SK-MEL-5 (cell line): ENCODE results near the gene ARL8B. TPM values are rescaled to one million over a fixed set of nuclear protein-coding genes. Genes with fewer than 3 reads are reported as not detected.
"Not testable (repeated sequence)": the region's sequence is repeated elsewhere in the genome, so short reads cannot be mapped to it uniquely, and the experiment has no call there.

Experiments used
- DNase-seq: peaks from one replicate; pipeline ENCODE4 v3.0.0-alpha.2; 2016; ENCODE audit warnings: low read depth, low spot score
- in situ Hi-C: cut with HindIII; loops from 2 replicates; pipeline ENCODE4 v1.10.0; 2016; ENCODE audit warnings: low sequenced_read_pairs, high pct_unique_total_duplicates, low pct_unique_long_range_greater_than_20kb
- polyA plus RNA-seq, 2 experiments: library from polyadenylated mRNA; depleted of rRNA; stranded (reverse); fragments of >200 nt; gene quantifications; 2 replicates each; pipeline ENCODE4 v1.2.3, GENCODE V29; 2015
- total RNA-seq: library from RNA; depleted of rRNA; stranded (reverse); fragments of >200 nt; shearing (Covaris generic); gene quantifications from 2 replicates; pipeline ENCODE4 v1.2.3, GENCODE V29; 2014; rRNA removed

The ARL8B gene
- 90.9 and 100 TPM in 2 replicates for total RNA-seq
- polyA plus RNA-seq (2015; cell fraction: cytosol; rRNA removed), result 99.1 and 119 TPM in 2 replicates
- polyA plus RNA-seq (2015; cell fraction: nucleus; rRNA removed), result 62.3 and 82.2 TPM in 2 replicates

DNA sequence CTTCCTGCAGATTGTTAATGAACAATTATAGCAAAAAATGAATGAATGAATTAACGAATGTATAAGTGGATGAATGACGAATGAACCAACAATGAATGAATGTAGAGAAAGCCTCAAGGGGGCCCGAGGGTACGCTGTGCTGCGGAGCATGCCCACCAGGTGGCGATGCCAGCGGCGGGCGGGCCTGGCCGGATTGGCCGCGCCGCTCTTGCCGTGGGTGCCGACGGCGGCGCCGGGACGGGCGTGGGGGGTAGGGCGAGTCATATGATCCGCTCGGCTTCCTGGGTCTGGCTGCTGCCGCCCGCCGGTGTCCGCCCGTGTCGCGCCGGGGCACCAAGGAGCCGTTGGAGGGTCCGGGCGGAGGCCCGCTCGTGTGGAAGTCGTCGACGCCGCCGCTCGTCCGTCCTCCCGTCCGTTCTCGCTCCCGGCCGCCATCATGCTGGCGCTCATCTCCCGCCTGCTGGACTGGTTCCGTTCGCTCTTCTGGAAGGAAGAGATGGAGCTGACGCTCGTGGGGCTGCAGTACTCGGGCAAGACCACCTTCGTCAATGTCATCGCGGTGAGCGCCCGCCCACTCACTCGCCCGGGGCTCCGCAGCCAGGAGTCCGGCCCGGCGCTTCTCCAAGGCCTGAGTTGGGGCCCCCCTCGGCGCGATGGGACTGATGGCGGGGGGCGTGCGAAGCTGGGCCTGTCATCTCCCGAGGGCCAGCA is at the start of gene ARL8B:
ARL8B (plus strand) TSS at position 263 of the 711 bp plus-strand sequence; CDS start at position 437, 174 bp downstream.
- in situ Hi-C loops, result no loop called here
- peak; percentile 87 for DNase-seq

DNA sequence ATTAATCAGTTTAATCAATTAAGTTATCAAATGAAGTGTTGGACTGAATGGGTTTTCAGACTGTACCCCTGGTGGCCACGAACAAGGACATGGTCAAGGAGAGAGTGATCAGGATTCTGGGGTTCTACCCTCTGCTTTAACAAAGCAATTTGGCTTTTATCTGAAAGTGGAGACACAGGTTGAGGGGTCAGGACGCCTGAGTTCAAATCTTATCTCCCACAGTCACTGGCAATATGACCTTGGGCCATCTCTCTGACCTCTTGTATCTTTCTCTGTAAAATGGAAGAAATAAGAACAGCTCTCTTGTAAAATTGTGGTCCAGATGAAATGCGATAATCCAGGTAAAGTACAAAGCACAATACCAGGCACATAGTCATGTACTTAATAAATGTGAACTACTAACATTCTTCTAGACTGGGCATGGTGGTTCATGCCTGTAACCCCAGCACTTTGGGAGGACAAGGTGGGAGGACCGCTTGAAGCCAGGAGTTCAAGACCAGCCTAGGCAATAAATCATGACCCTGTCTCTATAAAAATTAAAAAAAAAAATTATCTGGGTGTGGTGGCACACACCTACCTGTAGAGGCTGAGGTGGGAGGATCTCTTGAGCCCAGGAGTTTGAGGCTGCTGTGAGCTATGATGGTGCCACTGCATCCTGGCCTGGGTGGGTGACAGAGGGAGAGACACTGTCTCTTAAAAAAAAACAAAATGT is 48.6 kb upstream of the ARL8B start:
- in situ Hi-C loops, result no loop called here
- no peak for DNase-seq

DNA sequence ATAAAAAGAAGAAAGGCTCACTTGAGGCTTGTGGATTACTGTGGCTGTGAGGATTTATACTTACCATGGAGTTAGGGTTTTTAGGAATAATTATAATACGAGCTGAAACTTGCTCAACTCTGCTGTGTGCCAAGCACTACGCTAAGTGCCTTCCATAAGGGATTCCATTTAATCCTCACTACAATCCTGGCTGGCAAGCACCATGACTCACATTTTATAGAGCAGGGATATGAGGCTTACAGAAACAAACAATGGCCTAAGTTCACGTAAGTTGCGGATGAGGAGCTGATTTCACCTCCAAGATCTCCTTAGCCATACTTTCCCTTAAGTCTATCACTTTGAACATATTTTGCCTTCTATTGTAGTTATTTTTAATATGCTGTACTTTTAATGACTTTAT is 43.9 kb upstream of the ARL8B start:
- no peak for DNase-seq
- in situ Hi-C loops, result no loop called here

DNA sequence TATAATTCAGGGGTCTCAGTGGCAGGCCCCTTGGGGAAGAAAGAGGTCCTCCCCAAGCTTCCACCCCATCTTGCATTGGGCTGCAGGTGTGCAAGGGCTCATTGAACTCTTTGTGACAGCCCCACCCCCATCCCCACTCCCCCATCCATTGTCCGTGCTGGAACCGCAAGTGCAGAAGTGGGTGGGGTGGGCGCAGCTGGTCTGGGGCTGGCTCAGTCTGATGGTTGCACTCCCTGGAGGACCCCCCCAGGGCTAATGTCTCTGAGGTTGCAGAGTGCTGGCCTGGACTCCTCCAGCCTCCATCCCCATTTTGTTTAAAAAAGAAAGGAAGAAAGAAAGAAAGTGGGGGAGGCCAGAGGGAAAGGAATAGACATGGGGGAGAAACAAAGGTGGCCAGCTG is 42.3 kb upstream of the ARL8B start:
- in situ Hi-C loops, result no loop called here
- no peak for DNase-seq

DNA sequence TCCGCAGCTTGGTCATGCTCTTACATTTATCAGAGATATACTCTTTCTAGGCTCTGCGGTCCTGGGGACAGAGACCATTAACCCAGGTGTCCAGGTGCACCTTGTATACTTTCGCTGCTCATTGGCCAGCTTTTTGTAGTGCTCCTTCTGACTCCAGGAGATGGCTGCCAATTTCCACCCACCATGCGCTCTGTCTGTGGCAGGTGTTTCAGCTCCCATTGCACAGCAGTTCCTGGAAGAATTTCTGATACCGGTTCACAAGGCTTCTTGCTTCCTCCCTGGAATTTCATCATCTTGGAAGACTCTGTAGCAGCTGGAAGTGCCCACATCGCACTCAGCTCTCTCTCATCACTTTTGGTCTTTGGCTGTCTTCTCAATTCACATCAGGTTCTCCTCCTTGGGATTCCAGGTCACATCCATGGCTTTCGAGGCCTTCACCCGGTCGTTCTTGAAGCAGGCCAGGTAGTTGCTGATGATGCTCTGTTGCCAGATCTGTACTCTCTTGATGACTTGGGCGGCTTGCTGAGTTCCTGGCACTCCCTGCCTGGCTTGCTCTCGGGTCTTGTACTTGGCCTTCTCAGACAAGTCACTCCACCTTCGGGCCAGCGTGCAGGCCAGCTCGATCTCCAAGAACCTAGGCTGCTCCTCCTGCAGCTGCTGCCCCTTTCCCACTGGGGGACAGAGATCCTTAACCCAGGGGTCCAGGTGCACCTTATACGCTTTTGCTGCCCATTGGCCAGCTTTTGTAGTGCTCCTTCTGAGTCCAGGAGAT is 41.1 kb upstream of the ARL8B start:
- no peak for DNase-seq
- in situ Hi-C loops, result no loop called here

DNA sequence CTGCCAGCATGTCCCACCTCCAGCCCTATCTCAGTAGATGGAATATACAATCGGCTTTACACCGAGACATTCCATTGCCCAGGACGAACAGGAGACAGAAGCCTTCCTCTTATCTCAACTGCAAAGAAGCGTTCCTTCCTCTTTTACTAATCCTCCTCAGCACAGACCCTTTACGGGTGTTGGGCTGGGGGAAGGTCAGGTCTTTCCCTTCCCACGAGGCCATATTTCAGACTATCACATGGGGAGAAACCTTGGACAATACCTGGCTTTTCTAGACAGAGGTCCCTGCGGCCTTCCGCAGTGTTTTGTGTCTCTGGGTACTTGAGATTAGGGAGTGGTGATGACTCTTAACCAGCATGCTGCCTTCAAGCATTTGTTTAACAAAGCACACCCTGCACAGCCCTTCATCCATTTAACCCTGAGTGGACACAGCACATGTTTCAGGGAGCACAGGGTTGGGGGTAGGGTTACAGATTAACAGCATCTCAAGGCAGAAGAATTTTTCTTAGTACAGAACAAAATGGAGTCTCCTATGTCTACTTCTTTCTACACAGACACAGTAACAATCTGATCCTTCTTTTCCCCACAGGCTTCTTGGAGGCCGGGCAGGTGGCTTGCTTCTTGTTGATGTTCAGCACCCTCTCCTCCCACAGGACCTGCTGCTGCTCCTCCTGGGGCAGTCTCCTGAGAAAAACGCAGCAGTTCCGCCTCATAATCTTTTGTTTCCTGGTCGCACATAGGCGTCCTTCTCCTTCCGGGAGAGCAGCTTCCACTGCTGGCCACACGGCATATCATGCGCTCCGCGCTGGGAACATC is 39.9 kb upstream of the ARL8B start:
- DNase-seq, in situ Hi-C loops: not testable (repeated sequence)

DNA sequence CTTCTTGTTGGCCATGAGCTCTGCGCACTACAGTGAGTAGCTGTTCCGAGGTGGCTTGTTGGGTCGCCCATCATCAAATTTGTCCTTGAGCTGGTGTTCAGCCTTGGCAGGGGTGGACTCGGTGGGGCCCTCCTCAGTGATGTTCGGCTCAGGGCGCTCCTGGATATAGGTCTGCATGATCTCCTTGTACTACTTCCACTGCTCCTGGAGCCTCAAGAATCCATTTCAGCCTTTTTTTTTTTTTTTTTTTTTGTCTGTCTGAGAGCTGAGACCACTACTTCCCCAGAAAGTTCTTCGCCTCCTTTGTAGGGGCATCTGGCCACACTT is 39.3 kb upstream of the ARL8B start:
- in situ Hi-C loops, result no loop called here
- DNase-seq, result no peak

DNA sequence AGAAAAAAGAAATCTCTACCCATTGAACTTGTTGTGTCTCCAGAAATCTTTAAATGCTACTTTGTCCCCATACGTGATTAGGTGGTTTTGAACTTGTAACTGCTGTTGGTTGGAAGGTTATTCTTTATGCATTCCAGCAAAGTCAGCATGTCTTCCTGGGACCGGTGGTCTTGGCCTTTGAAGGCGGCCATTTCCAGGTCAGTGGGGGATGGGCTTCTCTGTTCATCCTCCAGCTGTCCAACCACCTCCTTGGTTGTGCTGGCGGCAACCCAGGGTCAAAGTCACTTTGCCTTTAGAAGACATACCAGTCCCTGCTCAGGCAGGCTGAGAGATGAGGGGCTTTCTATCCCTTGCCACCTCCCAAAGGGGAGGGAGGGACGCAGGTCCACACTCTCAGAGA is 37.9 kb upstream of the ARL8B start:
- DNase-seq, result no peak
- in situ Hi-C loops, result no loop called here

DNA sequence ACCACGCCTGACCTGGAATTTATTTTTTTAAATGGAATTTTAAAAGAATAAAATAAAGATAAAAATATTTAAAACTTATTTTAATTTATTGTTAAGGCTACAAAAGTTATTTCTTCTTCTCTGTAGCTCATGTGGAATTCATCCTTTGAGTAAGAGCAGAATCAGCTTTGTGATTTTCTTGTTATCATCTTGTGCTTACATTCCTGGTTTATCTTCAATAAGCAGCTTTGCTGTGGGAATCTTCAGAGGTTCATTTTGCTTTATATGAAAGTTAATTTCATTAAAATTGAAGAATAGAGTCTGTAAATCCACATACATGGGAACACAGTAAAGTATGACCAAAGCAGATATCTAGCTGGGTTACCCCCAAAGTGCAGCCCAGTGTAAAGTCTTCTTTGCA is 35.4 kb upstream of the ARL8B start:
- no peak for DNase-seq

DNA sequence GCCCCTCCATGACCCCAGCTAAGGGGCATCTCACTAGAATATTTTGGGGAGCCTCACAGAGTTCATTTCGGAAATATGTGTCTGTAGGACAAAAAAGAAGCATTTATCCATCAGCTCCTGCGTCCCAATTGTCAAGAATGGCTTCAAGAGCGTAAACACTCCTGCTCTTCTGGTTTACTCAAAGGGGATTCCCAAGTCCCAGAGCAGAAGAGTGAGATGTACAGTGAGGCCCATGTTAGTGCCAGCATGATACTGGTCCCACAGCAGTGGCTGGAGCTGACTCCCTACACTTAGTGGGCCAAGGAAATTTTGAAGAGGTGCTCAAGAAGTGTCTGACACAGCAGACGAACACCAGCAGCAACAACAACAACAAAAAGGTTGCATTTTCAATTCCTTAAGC is 34.9 kb upstream of the ARL8B start:
- in situ Hi-C loops, result no loop called here
- DNase-seq, result no peak

More for the DNA sequence above, 35.4 kb upstream of the ARL8B start:
- in situ Hi-C loops, result no loop called here

DNA sequence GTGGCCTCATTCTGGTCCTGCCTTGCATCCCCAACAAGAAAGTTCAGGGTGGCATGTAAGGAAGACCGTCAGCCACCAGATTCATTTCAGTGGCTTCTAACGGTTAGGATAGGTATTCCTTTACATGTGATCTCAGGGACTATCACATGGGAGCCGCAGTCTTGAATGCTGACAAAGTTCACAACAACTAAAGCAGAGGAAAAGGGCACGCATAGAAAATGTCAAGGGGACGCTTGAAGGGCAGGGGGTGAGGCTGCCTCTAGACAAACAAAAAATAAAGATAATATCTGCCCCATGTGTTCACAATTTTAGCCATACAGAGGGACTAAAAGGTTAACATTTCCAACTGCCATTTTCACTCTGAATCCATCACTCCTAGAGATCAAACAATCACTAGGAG is 31.9 kb upstream of the ARL8B start:
- DNase-seq, result no peak
- in situ Hi-C loops, result no loop called here

DNA sequence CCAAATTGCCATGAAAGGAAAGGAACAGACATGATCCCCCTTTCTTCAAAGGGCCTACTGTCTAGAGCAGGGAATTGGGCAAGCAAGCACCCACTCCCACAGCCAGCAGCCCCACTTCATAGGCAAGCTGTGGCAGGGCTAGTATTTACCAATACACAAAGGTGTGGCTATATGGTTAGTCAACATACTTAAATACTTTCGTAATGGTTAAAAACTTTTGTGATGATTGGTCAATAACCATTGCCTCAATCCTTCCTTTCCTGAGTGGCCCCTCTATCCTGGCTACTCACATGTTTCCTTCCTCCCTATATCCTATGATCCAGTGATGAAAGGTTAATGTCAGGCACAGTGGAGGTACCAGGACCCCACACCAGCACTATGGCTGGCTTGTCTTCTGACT is 30.1 kb upstream of the ARL8B start:
- DNase-seq, result no peak
- in situ Hi-C loops, result no loop called here

DNA sequence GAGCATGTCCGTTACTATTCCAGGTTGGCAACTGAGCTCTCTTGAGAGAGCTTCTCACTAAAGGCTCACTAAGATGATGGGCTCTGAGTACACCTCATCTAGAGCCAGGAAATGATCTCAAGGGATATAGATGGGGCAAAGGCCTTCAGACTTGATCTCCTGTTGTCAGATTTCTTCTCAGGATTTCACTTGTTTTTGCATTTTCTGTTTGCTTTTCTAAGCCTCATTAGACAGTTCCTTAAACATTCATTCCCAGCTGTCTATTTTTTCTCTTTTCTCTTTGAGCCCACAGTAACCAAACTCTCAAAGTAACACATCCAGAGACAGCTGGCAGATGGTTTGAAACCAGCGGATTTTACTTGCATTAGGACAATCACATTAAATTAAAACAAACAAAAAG is 28.4 kb upstream of the ARL8B start:
- in situ Hi-C loops, result no loop called here
- DNase-seq, result no peak

DNA sequence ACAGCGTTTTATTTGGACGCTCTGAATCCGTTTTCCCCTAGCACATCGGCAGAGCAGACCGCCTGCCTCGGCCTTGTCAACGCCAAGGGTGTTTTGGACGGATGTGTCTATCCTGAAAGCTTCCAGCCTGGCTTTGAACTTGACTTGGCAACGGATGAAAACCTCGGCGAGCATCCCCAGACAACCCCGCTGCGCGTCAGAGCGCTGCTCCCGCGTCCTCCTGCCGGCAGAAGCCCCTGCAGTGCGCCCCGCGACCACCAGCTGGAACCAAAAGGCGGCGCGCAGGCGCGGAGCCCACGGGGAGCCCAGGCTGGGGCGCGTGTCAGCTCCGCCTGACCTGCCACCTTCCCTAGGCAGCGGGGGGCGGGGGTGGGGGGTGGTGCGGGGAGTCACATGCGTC is 26.2 kb upstream of the ARL8B start:
- in situ Hi-C loops, result no loop called here
- no peak for DNase-seq

DNA sequence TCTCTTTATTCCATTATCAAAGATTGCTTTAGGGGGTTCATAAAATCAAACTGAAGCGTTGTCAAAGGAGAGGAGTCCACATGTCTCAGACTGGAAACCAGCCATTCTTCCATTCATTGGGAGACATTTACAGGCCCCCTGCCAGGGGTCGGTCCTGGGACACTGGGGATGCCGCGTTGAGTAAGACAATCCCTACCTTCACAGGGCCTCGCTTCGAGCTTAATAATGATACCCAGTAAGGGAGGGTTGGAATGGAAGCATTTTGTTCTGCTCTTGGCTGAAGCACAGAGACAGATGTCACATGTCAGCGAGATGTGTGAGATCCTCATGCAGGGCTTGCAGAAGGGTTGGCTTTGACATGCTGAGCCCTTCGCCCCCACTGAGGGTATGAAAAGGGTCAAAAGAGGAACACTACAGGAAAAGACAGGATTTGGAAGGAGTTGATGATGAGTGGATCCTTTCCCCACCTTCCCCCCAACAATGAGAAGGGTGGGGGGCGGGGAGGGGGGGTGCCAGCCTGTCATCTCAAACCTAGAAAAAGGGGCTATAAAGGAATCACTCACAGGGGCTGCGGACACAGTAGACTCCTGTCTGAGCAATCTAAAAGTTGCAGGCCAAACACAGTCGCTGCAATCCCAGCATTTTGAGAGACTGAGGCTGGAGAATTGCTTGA is 25.6 kb upstream of the ARL8B start:
- in situ Hi-C loops, result no loop called here
- no peak for DNase-seq

DNA sequence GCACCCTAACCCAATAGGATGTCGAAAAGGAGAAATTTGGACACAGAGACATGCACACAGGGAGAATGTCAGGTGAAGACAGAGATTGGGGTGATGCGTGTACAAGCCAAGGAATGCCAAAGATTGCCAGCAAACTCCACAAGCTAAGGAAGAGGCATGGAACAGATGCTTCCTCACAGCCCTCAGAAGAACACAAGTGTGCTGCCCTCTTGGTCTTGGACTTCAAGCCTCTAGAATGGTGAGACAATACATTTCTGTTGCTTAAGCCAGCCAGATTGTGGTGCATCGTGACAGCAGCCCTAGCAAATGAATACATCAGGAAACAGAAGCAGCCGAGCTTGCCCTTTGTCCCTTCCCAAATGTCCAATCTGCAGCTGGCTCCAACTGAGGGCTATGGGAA is 23.7 kb upstream of the ARL8B start:
- DNase-seq, result no peak
- in situ Hi-C loops, result no loop called here

DNA sequence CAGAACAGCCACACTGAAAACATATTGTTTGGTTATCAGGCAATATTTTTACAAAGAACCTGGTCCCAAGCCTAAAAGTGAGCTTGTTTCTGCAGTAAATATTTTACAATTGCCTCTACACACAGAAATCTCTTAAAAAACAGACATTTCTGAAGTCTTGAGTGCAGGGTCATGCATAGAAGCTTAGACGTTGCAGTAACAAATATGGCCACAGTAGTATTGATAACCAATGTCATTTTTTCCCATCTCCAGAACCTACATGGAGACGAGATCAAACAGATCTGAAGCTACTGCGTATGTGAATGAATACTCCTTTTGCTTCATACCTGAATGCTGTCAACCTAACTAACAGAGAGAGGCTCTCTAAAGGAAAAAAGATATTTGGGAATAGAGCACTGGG is 19.6 kb upstream of the ARL8B start:
- no peak for DNase-seq
- in situ Hi-C loops, result no loop called here
